Measurements from ENCODE around the gene PLA2G4D. TPM values are rescaled to one million over a fixed set of nuclear protein-coding genes. Genes with fewer than 3 reads are reported as not detected.
A peak's percentile ranks its signal among the peaks of the same experiment; 100 is the strongest.

PLA2G4D gene
- total and polyA plus RNA-seq, 8 donors, result 0.18 to 3.2 (median 2.0) TPM; not detected in 4

DNA sequence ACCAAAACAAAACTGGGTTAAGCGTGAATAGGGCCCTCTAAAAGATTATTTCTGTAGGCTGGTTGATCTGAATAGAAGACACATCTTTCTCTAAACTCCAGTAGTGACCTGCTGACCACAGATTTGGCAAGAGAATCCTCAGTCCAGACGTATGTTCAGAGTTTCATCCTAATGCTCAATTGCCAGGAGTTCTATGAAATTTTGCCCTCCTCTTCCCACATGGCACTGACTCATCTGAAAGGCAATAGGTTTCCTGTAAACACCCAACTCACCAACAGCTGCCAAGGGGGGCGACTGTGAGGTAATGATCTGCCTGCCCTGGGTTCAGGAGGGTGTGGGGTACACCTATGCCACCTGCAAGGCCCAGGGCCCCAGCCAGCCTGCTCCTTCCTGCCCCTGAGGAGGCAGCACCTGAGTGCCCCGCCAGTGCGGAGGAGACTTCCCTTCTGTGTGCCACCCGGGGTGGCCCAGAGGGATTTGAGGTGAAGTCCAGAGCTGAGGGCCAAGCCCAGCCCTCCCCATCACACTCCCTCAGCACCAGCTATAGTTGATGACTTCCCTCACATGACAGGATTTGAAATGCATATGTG lies 8.4 kb upstream of the PLA2G4D start:
- intact Hi-C loops (cut with DNase I; ENCODE audit: low total_unique reads), result no loop called here
- DNase-seq, result no peak

DNA sequence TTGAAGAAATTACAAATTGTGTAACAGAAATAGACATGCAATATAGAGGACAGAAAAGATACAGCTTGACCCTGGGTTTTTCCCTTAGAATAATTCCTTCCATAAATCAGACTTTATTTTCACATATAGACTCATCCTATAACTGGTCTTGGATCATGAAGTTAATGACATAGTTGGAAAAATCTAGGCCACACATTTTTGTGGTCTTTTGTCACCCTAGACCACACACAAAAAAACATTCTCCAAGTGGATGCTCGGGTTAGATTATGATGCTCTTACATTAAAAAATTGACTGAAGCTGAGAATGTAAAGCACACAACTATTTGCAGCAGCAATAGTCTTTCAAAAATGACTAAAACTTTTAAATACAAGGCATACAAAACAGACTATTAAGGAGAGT lies 7.5 kb upstream of the PLA2G4D start:
- H3K36me3 ChIP-seq, result no peaks in the 10 kb centered on the region
- no peak for DNase-seq
- 79 to 89% (median 85%) methylated on average over 1 of the region's 1 CpG for WGBS, 5 donors

More for the DNA sequence above, 8.4 kb upstream of the PLA2G4D start:
- no peak overlapping the region for H3K4me3 ChIP-seq
- H3K27ac ChIP-seq, result no peak overlapping the region
- H3K27me3 ChIP-seq, result no peaks in the 10 kb centered on the region
- H3K4me1 ChIP-seq, result peaks cover 0 to 25% (median 8%) of the 10 kb centered on the region in 4 donors
- 66 to 81% (median 78%) methylated on average over 4 to 6 of the region's 6 CpGs for WGBS, 5 donors
- no peaks in the 10 kb centered on the region for H3K9me3 ChIP-seq
- TF ChIP-seq EP300 (IDR thresholded peaks at IDR 0.05) (no peak), POLR2AphosphoS5 (IDR thresholded peaks at IDR 0.05) (no peak), POLR2A (IDR thresholded peaks at IDR 0.05) (no peak)
- TF ChIP-seq, protein P1, sequence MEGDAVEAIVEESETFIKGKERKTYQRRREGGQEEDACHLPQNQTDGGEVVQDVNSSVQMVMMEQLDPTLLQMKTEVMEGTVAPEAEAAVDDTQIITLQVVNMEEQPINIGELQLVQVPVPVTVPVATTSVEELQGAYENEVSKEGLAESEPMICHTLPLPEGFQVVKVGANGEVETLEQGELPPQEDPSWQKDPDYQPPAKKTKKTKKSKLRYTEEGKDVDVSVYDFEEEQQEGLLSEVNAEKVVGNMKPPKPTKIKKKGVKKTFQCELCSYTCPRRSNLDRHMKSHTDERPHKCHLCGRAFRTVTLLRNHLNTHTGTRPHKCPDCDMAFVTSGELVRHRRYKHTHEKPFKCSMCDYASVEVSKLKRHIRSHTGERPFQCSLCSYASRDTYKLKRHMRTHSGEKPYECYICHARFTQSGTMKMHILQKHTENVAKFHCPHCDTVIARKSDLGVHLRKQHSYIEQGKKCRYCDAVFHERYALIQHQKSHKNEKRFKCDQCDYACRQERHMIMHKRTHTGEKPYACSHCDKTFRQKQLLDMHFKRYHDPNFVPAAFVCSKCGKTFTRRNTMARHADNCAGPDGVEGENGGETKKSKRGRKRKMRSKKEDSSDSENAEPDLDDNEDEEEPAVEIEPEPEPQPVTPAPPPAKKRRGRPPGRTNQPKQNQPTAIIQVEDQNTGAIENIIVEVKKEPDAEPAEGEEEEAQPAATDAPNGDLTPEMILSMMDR (IDR thresholded peaks at IDR 0.05), result no peak
- no peaks in the 10 kb centered on the region for H3K36me3 ChIP-seq

DNA sequence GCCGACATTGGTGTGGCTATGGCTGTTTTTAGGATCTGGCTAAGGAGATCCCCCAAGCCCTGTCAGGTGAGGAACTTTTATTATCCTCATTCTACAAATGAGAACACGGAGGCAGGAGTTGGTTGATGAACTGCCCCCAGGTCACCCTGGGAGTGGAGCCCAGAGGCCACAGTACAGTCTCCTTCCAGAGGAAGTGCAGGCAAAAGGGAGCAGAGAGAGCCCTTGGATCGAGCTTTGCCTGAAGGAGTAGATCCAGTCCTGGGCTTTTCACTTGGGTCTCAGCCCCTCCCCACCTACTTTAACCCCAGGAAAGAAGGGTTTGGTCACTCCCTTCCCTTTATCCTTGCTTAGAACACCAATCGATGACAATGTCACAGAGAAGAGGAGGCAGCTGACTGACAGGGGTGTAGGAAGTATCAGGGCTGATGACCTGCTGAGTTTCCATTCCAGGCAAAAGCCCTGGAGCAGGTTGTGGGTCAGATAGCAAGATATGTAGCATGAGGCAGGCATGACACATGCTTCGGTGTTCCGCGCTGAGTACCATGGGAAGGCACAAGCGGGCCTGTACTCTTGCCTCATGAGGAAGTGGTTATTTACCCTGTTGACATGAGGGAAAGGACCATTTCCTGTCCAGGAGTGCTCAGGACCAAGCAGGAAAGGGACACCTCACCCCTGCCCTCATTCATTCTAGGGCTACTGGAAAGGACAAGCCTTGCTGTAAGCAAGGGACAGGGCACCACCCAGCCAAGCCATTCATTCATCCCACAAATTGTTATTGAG lies 5.8 kb upstream of the PLA2G4D start:
- H3K27ac ChIP-seq, result peak overlapping the region in 2 of 5 donors; percentile 13
- TF ChIP-seq POLR2A (IDR thresholded peaks at IDR 0.05) (no peak), POLR2AphosphoS5 (IDR thresholded peaks at IDR 0.05) (peak in 2 of 3 donors; percentile 15 to 41), EP300 (IDR thresholded peaks at IDR 0.05) (no peak)
- peak in 1 of 2 donors; percentile 42 for DNase-seq
- H3K27me3 ChIP-seq, result peaks cover 0 to 4% (median 0%) of the 10 kb centered on the region in 3 donors
- peaks cover 0 to 9% (median 0%) of the 10 kb centered on the region in 4 donors for H3K4me1 ChIP-seq
- 65 to 86% (median 76%) methylated on average over 8 of the region's 8 CpGs for WGBS, 5 donors
- intact Hi-C loops (cut with DNase I; ENCODE audit: low total_unique reads), result no loop called here
- H3K4me3 ChIP-seq, result no peak overlapping the region
- no peaks in the 10 kb centered on the region for H3K36me3 ChIP-seq
- no peaks in the 10 kb centered on the region for H3K9me3 ChIP-seq

More for the DNA sequence above, 7.5 kb upstream of the PLA2G4D start:
- H3K27ac ChIP-seq, result no peak overlapping the region
- TF ChIP-seq EP300 (IDR thresholded peaks at IDR 0.05), result no peak
- no peak for TF ChIP-seq POLR2A (IDR thresholded peaks at IDR 0.05)
- TF ChIP-seq POLR2AphosphoS5 (IDR thresholded peaks at IDR 0.05), result no peak
- TF ChIP-seq, protein P1 (IDR thresholded peaks at IDR 0.05), result no peak
- no peaks in the 10 kb centered on the region for H3K27me3 ChIP-seq
- H3K9me3 ChIP-seq, result no peaks in the 10 kb centered on the region
- intact Hi-C loops (cut with DNase I; ENCODE audit: low total_unique reads), result no loop called here
- H3K4me3 ChIP-seq, result no peak overlapping the region
- H3K4me1 ChIP-seq, result peaks cover 0 to 16% (median 2%) of the 10 kb centered on the region in 4 donors

DNA sequence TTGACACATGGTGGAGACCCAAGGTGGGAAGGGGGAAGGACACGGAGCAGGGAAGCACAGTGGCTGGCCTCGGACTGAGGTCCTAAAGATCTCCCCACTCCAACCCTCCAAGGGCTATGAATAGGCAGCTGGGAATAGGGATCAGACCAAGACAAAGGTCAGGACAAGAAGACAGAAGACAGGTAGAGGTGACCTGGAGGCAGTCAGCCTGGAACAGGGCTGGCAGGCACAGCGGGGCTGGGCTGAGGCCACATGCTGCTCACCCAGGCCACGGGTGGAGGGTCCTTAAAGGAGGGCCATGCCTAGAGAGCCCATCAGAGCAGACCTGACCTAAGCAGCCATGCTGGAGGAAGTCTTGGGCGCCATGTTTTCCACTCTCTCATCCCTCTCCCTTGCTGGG lies 2.7 kb upstream of the PLA2G4D start:
- intact Hi-C loops (cut with DNase I; ENCODE audit: low total_unique reads), result no loop called here
- WGBS, 5 donors, result 79 to 96% (median 90%) methylated on average over 5 of the region's 5 CpGs

More for the DNA sequence above, 2.7 kb upstream of the PLA2G4D start:
- Histone ChIP-seq H3K4me1 (peaks cover 0 to 19% (median 10%) of the 10 kb centered on the region in 4 donors), H3K27me3 (peaks cover 0 to 4% (median 0%) of the 10 kb centered on the region in 3 donors), H3K27ac (no peak overlapping the region), H3K9me3 (no peaks in the 10 kb centered on the region), H3K4me3 (no peak overlapping the region), H3K36me3 (no peaks in the 10 kb centered on the region)
- DNase-seq, result no peak
- TF ChIP-seq POLR2A (IDR thresholded peaks at IDR 0.05) (no peak), EP300 (IDR thresholded peaks at IDR 0.05) (no peak), POLR2AphosphoS5 (IDR thresholded peaks at IDR 0.05) (no peak)
- TF ChIP-seq, protein P1 (IDR thresholded peaks at IDR 0.05), result no peak
